Subcutaneous abdominal adipose tissue (tissue), 5 donors: Measurements from ENCODE around the gene PLXNA1.

Experiments
- H3K27ac ChIP-seq: one replicate; pipeline ENCODE4 v1.7.0; 2013; ENCODE audit warnings: low read depth, mild to moderate bottlenecking, inconsistent platforms, low read length, moderate library complexity
- H3K27me3 ChIP-seq, 5 donors: one replicate each; pipeline ENCODE4 v1.7.0; 2013; ENCODE audit warnings: low read length in 5 of 5, inconsistent platforms in 1 of 5; ENCODE audit not compliant: control insufficient read depth in 5 of 5, insufficient read depth in 4 of 5
- H3K36me3 ChIP-seq, 5 donors: one replicate each; pipeline ENCODE4 v1.7.0; 2013; ENCODE audit warnings: low read length in 5 of 5; ENCODE audit not compliant: control insufficient read depth in 5 of 5, insufficient read depth in 5 of 5
- H3K4me1 ChIP-seq, 5 donors: one replicate each; pipeline ENCODE4 v1.7.0; 2013; ENCODE audit warnings: low read length in 5 of 5, mild to moderate bottlenecking in 3 of 5, moderate library complexity in 1 of 5; ENCODE audit not compliant: control insufficient read depth in 5 of 5, insufficient read depth in 5 of 5
- H3K4me3 ChIP-seq, 5 donors: one replicate each; pipeline ENCODE4 v1.7.0; 2013; ENCODE audit warnings: low read length in 5 of 5, low read depth in 1 of 5
- H3K9ac ChIP-seq, 5 donors: one replicate each; pipeline ENCODE4 v1.7.0; 2013; ENCODE audit warnings: low read length in 5 of 5, mild to moderate bottlenecking in 4 of 5, moderate library complexity in 3 of 5
- H3K9me3 ChIP-seq, 5 donors: one replicate each; pipeline ENCODE4 v1.7.0; 2013; ENCODE audit warnings: low read length in 5 of 5; ENCODE audit not compliant: control insufficient read depth in 5 of 5
- donor health status: healthy.
- donor health status: healthy.
- donor health status: healthy.
- donor health status: healthy.
- donor health status: healthy.

Gene PLXNA1

DNA sequence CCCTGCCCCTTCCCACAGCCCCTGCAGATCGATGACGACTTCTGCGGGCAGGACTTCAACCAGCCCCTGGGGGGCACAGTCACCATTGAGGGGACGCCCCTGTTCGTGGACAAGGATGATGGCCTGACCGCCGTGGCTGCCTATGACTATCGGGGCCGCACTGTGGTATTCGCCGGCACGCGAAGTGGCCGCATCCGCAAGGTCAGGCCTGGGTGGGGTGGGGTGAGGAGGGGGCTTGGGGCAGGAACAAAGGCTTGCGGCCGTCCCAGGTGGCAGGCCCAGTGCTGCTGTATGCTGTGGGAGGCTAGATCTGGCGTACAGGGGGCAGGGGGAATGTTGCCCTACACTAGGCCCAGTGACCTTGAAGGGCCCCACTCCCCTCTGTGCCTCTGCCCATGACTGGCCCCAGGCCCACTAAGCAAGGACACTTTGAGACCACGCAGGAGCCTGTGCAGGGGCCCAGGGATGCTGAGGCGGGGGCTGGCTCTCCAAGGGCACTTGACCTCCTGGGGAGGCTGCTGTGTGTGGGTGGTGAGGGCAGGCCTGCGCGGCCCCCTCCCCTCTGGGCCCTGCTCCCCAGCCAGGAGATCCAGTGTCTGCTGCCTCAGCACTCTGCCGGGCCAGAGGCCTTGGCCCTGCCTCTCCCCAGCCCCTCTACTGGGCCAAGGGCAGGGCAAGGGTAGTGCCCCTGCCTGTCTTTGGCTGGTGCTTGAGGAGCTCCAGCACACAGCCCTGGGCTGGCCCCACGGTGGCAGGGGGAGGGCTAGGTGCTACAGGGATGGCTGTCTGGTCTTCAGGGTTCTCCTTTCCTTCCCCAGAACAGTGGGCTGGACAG is 8.7 kb downstream of the PLXNA1 start:
- H3K36me3 ChIP-seq: peaks cover 0 to 47% (median 21%) of the 10 kb centered on the region in 5 donors
- no peak overlapping the region for H3K27ac ChIP-seq

GRCh38 chr3:126992216-126992615 is 9.3 kb downstream of the PLXNA1 start:
- Histone ChIP-seq H3K27me3 (no peaks in the 10 kb centered on the region), H3K36me3 (peaks cover 0 to 53% (median 21%) of the 10 kb centered on the region in 5 donors), H3K4me1 (peaks cover 8 to 47% (median 30%) of the 10 kb centered on the region in 5 donors), H3K9me3 (no peaks in the 10 kb centered on the region), H3K4me3 (no peak overlapping the region), H3K9ac (no peak overlapping the region), H3K27ac (no peak overlapping the region)

More for the DNA sequence above, 8.7 kb downstream of the PLXNA1 start:
- Histone ChIP-seq H3K4me1 (peaks cover 7 to 52% (median 36%) of the 10 kb centered on the region in 5 donors), H3K4me3 (no peak overlapping the region), H3K27me3 (no peaks in the 10 kb centered on the region), H3K9me3 (no peaks in the 10 kb centered on the region), H3K9ac (peak overlapping the region in 1 of 5 donors; percentile 37)

- Histone ChIP-seq H3K36me3 (peaks cover 0 to 53% (median 23%) of the 10 kb centered on the region in 5 donors), H3K9ac (no peak overlapping the region), H3K4me1 (peaks cover 8 to 45% (median 29%) of the 10 kb centered on the region in 5 donors), H3K4me3 (no peak overlapping the region), H3K27ac (no peak overlapping the region), H3K9me3 (no peaks in the 10 kb centered on the region), H3K27me3 (no peaks in the 10 kb centered on the region)
Observed at GRCh38 chr3:126992776-126993175, 9.9 kb downstream of the PLXNA1 start.

GRCh38 chr3:126993436-126993835 is 10.5 kb downstream of the PLXNA1 start:
- H3K4me3 ChIP-seq: no peak overlapping the region
- H3K4me1 ChIP-seq: peaks cover 8 to 47% (median 31%) of the 10 kb centered on the region in 5 donors
- no peak overlapping the region for H3K9ac ChIP-seq
- peaks cover 0 to 3% (median 0%) of the 10 kb centered on the region in 5 donors for H3K27me3 ChIP-seq
- H3K36me3 ChIP-seq: peaks cover 0 to 56% (median 22%) of the 10 kb centered on the region in 5 donors
- no peaks in the 10 kb centered on the region for H3K9me3 ChIP-seq
- H3K27ac ChIP-seq: no peak overlapping the region

DNA sequence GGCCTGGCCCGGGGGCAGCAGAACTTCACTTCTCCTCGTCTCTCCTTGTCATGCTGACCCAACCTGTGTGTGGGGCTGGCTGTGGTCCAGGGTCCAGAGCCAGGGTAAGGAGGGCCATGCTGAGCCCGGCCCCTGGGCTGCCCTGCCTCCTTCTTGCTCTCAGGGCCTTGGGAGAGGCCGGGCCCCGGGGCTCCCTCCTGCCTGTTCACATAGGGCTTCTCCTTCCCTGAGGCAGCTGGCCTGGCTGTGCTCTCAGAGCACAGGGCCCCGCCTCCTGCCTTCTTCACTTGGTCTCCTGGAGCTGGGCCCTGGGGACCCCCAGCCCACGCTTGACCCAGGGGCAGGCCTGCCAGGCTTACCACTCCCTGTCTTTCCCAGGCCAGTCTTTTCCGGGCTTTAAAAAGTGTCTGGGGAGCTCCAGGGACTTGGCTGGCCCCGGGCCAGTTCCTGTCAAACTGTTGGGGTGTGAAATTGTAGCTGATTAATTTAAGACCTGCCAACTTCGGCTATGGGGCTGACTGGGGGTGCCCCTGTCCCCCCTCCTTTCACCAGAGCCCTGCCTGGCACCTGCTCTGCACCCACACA is 11.8 kb downstream of the PLXNA1 start:
- peaks cover 0 to 3% (median 0%) of the 10 kb centered on the region in 5 donors for H3K27me3 ChIP-seq
- H3K36me3 ChIP-seq: peaks cover 0 to 45% (median 9%) of the 10 kb centered on the region in 5 donors
- peaks cover 8 to 56% (median 40%) of the 10 kb centered on the region in 5 donors for H3K4me1 ChIP-seq
- peak overlapping the region in 1 of 5 donors; percentile 6 for H3K9ac ChIP-seq
- H3K9me3 ChIP-seq: no peaks in the 10 kb centered on the region
- H3K27ac ChIP-seq: peak overlapping the region; percentile 23
- H3K4me3 ChIP-seq: no peak overlapping the region

GRCh38 chr3:126995254-126995780 is 12.4 kb downstream of the PLXNA1 start:
- H3K36me3 ChIP-seq: peaks cover 0 to 39% (median 3%) of the 10 kb centered on the region in 5 donors
- peaks cover 8 to 58% (median 40%) of the 10 kb centered on the region in 5 donors for H3K4me1 ChIP-seq
- no peaks in the 10 kb centered on the region for H3K9me3 ChIP-seq
- H3K4me3 ChIP-seq: no peak overlapping the region
- no peak overlapping the region for H3K27ac ChIP-seq
- H3K9ac ChIP-seq: no peak overlapping the region
- H3K27me3 ChIP-seq: peaks cover 0 to 3% (median 0%) of the 10 kb centered on the region in 5 donors

- H3K27ac ChIP-seq: no peak overlapping the region
- no peaks in the 10 kb centered on the region for H3K9me3 ChIP-seq
- peaks cover 8 to 61% (median 40%) of the 10 kb centered on the region in 5 donors for H3K4me1 ChIP-seq
- peaks cover 0 to 3% (median 0%) of the 10 kb centered on the region in 5 donors for H3K27me3 ChIP-seq
- H3K9ac ChIP-seq: no peak overlapping the region
- no peak overlapping the region for H3K4me3 ChIP-seq
- peaks cover 0 to 36% (median 2%) of the 10 kb centered on the region in 5 donors for H3K36me3 ChIP-seq
Observed at GRCh38 chr3:126995926-126996512, 13.1 kb downstream of the PLXNA1 start.

DNA sequence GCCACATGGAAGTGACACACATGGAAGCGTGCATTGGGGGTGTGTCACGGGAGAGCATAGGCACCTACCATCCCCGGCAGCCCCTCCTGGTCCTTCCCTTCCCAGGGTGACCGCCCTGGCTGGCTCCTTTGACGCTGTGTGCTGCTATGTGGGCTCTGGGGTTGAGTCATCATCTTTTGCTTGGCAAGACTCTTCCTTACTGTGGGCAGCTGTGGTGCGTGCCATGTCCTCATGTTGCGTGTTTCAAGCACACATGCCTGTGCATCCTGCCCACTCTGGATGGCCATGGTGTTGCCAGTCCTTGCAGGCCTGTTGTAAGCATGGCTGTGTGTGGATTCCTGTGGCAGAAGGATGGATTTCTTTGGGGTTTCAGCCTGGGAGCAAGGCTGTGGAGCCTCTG is 14.0 kb downstream of the PLXNA1 start:
- Histone ChIP-seq H3K9ac (no peak overlapping the region), H3K27ac (no peak overlapping the region), H3K4me1 (peaks cover 8 to 65% (median 46%) of the 10 kb centered on the region in 5 donors), H3K36me3 (peaks cover 0 to 29% (median 2%) of the 10 kb centered on the region in 5 donors), H3K4me3 (no peak overlapping the region), H3K9me3 (no peaks in the 10 kb centered on the region), H3K27me3 (peaks cover 0 to 3% (median 0%) of the 10 kb centered on the region in 5 donors)

- H3K36me3 ChIP-seq: peaks cover 0 to 29% (median 2%) of the 10 kb centered on the region in 5 donors
- H3K4me3 ChIP-seq: no peak overlapping the region
- no peak overlapping the region for H3K9ac ChIP-seq
- peaks cover 0 to 3% (median 0%) of the 10 kb centered on the region in 5 donors for H3K27me3 ChIP-seq
- H3K9me3 ChIP-seq: no peaks in the 10 kb centered on the region
- H3K27ac ChIP-seq: no peak overlapping the region
- peaks cover 8 to 65% (median 51%) of the 10 kb centered on the region in 5 donors for H3K4me1 ChIP-seq
Observed at GRCh38 chr3:126997455-126998038, 14.6 kb downstream of the PLXNA1 start.
